ENCODE measurements around the gene TTC34. TPM values are rescaled to one million over a fixed set of nuclear protein-coding genes. Genes with fewer than 3 reads are reported as not detected.
"Not testable (repeated sequence)": the region's sequence is repeated elsewhere in the genome, so short reads cannot be mapped to it uniquely, and the experiment has no call there.

TTC34 gene
- polyA plus RNA-seq, 3 donors, result 0.90 to 2.1 (median 0.98) TPM

- DNase-seq (ENCODE audit: extremely low read depth in 1 of 11, low read depth in 9 of 11, low spot score in 4 of 11), result no peak
Observed at GRCh38 chr1:2786329-2787162, 14.9 kb downstream of the TTC34 start.

DNA sequence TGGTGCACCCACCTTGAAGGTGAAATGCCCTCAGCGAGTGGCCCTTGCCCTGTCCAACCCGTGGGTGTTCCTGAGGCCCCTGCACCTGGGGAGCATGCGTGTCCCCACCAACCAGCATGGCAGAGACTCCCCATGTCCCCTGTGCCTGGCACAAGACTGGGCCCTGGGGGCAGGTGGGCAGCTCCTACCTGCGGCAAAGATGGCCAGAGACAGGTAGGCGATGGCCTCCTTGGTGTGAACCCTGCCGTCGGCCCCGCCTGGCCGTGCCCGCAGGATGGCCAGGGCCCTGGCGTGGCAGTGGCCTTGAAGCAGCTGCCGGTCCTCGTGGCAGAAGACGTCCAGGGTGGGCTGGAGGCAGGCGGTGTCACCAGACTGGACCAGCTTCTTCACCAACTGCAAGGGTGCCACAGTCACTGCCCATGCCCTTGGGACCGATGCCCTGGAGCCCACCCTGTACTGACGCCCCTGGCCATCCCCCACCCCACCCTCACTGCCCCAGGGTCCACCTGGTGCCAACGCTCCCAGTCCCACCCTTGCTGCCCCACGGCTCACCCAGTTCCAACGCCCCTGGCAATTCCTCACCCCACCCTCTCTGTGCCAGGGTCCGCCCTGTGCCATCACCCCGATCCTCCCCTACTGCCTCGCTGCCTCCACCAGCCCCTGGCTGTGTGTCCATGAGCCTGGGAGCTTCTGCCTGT lies 15.7 kb downstream of the TTC34 start:
- DNase-seq (ENCODE audit: extremely low read depth in 1 of 11, low read depth in 9 of 11, low spot score in 4 of 11), result no peak

DNA sequence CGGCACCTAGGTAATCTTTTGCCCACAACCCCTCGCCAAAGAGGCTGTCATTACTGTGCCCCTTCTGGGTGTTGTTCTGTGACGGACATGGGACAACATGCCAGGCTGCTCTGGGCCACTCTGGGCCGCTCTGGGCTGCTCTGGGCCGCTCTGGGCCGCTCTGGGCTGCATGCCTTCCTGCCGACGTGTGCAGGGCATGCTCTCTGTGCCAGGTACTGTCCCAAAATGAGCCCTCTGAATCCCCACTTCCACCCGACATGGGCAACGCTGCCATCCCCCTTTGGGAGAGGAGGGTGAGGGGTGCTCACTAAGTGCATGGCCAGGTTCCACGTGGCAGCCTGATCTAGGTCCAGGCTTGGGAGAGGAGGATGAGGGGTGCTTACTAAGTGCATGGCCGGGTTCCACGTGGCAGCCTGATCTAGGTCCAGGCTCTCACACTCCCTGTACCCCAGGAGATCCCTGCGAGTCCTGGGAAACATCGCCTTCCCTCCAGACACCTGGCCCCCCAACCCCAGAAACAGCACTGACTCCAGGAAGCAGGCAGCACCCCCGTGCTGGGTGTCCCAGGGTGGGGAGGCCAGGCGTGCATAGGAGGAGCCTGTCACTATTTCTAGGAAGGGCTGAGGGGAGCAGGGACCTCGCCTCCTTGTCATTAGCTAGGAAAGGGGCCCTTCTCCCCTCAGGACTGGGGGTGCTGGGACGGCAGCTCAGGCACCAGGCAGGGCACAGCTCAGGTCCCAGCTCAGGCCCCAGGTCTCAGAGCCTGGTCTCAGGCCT lies 16.5 kb downstream of the TTC34 start:
- no peak for DNase-seq (ENCODE audit: extremely low read depth in 1 of 11, low read depth in 9 of 11, low spot score in 4 of 11)

- no peak for DNase-seq (ENCODE audit: extremely low read depth in 1 of 11, low read depth in 9 of 11, low spot score in 4 of 11)
Observed at GRCh38 chr1:2783435-2784397, 17.8 kb downstream of the TTC34 start.

DNA sequence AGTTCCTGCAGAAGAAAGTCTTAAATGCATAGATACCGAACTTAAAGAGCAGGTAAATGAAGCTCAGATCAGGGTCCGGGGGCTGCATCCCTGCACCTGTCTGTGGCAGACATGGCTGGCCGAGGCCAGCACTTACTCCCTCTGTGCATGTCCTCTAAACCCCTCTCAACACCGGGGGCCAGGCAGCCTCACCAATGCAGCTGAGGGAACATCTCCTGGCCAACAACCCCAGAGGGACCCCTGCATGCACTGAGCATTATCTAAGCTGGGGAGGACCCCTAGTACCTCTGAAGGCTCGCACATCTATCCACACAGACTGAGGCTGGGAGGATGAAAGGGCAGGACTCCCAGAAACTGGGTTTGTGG lies 18.4 kb downstream of the TTC34 start:
- DNase-seq (ENCODE audit: extremely low read depth in 1 of 11, low read depth in 9 of 11, low spot score in 4 of 11), result no peak

DNA sequence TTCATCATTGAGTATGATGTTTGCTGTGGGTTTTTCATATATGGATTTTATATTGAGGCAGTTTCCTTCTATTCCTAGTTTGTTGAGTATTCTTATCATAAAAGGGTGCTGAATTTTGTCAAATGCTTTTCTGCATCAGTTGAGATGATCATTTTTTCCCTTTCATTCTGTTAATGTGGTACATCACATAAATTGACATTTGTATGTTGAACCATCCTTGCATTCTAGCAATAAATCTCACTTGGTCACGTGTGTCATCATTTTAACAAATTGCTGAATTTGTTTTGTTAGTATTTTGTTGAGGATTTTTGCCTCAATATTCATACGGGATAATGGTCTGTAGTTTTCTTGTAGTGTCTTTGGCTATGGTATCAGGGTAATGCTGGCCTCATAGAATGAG lies 19.9 kb downstream of the TTC34 start:
- no peak for DNase-seq (ENCODE audit: extremely low read depth in 1 of 11, low read depth in 9 of 11, low spot score in 4 of 11)

- DNase-seq (ENCODE audit: extremely low read depth in 1 of 11, low read depth in 9 of 11, low spot score in 4 of 11), result no peak
Observed at GRCh38 chr1:2778220-2778592, 23.3 kb downstream of the TTC34 start.

DNA sequence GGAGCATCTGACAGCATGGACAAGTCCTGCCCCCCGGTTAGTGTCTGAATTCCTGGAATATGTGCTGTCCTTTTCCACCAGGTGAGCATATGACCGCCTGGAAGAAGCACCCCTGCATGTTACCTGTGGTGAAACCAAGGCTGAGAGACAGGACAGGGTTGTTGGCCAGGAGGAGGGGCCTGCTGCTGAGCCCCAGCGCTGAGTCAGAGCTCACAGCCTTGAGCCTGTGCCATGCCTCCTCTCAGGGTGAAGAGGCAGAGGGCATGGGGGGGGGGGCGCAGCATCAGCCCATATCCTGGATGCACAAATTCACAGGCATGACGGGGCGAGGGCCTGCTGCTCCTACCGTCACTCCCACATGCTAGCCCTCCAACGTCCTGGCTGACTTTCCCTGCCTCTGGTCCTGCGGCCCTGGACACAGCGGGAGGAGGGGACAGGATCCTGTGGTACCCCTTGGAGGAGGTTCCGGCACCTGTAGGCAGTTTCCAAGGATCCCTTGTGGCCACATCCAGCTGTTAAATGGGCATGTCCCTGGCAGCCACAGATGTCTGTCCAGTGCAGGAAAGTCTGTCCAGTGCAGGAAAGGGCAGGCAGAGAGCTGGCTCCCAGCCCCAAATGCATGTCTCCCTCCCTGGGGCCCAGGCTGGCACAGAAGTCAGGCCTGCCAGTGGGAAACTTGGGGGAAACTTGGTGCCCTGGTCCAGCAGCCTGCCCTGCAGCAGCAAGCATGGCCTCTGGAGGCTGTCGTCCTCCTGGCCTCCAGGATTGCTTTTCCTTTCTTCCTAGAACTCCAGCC lies 23.9 kb downstream of the TTC34 start:
- no peak for DNase-seq (ENCODE audit: extremely low read depth in 1 of 11, low read depth in 9 of 11, low spot score in 4 of 11)

GRCh38 chr1:2775333-2775732 lies 26.2 kb downstream of the TTC34 start:
- DNase-seq (ENCODE audit: extremely low read depth in 1 of 11, low read depth in 9 of 11, low spot score in 4 of 11), result not testable (repeated sequence)

- not testable (repeated sequence) for DNase-seq (ENCODE audit: extremely low read depth in 1 of 11, low read depth in 9 of 11, low spot score in 4 of 11)
Observed at GRCh38 chr1:2768052-2768451, 33.4 kb downstream of the TTC34 start.

- not testable (repeated sequence) for DNase-seq (ENCODE audit: extremely low read depth in 1 of 11, low read depth in 9 of 11, low spot score in 4 of 11)
Observed at GRCh38 chr1:2759433-2759832, 42.1 kb downstream of the TTC34 start.

DNA sequence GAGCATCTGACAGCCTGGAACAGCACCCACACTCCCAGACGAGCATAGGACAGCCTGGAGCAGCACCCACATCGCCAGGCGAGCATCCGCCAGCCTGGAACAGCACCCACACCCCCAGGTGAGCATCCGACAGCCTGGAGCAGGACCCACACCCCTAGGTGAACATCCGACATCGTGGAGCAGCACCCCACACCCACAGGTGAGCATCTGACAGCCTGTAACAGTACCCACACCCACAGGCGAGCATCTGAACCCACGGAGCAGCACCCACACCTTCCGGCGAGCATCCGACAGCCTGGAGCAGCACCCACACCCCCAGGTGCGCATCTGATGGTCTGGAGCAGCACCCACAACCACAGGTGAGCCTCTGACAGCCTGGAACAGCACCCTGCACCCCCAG lies 44.0 kb downstream of the TTC34 start:
- not testable (repeated sequence) for DNase-seq (ENCODE audit: extremely low read depth in 1 of 11, low read depth in 9 of 11, low spot score in 4 of 11)

DNA sequence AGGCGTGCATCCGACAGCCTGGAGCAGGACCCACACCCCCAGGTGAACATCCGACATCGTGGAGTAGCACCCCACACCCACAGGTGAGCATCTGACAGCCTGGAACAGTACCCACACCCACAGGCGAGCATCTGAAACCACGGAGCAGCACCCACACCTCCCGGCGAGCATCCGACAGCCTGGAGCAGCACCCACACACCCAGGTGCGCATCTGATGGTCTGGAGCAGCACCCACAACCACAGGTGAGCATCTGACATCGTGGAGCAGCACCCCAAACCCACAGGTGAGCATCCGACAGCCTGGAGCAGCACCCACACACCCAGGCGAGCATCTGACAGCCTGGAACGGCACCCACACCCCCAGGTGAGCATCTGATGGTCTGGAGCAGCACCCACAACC lies 46.1 kb downstream of the TTC34 start:
- not testable (repeated sequence) for DNase-seq (ENCODE audit: extremely low read depth in 1 of 11, low read depth in 9 of 11, low spot score in 4 of 11)

DNA sequence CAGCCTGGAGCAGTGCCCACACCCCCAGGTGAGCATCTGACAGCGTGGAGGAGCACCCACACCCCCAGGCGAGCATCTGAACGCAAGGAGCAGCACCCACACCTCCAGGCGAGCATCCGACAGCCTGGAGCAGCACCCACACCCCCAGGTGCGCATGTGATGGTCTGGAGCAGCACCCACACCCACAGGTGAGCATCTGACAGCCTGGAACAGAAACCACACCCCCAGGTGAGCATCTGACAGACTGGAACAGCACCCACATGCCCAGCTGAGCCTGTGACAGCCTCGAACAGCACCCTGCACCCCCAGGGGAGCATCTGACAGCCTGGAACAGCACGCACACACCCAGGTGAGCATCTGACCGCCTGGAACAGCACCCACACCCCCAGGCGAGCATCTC lies 46.9 kb downstream of the TTC34 start:
- not testable (repeated sequence) for DNase-seq (ENCODE audit: extremely low read depth in 1 of 11, low read depth in 9 of 11, low spot score in 4 of 11)

GRCh38 chr1:2752503-2752902 lies 49.0 kb downstream of the TTC34 start:
- not testable (repeated sequence) for DNase-seq (ENCODE audit: extremely low read depth in 1 of 11, low read depth in 9 of 11, low spot score in 4 of 11)

DNA sequence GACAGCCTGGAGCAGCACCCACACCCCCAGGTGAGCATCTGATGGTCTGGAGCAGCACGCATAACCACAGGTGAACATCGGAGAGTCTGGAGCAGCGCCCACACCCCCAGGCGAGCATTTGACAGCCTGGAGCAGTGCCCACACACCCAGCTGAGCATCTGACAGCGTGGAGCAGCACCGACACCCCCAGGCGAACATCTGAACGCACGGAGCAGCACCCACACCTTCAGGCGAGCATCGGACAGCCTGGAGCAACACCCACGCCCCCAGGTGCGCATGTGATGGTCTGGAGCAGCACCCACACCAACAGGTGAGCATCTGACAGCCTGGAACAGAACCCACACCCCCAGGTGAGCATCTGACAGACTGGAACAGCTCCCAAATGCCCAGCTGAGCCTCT lies 49.6 kb downstream of the TTC34 start:
- not testable (repeated sequence) for DNase-seq (ENCODE audit: extremely low read depth in 1 of 11, low read depth in 9 of 11, low spot score in 4 of 11)

DNA sequence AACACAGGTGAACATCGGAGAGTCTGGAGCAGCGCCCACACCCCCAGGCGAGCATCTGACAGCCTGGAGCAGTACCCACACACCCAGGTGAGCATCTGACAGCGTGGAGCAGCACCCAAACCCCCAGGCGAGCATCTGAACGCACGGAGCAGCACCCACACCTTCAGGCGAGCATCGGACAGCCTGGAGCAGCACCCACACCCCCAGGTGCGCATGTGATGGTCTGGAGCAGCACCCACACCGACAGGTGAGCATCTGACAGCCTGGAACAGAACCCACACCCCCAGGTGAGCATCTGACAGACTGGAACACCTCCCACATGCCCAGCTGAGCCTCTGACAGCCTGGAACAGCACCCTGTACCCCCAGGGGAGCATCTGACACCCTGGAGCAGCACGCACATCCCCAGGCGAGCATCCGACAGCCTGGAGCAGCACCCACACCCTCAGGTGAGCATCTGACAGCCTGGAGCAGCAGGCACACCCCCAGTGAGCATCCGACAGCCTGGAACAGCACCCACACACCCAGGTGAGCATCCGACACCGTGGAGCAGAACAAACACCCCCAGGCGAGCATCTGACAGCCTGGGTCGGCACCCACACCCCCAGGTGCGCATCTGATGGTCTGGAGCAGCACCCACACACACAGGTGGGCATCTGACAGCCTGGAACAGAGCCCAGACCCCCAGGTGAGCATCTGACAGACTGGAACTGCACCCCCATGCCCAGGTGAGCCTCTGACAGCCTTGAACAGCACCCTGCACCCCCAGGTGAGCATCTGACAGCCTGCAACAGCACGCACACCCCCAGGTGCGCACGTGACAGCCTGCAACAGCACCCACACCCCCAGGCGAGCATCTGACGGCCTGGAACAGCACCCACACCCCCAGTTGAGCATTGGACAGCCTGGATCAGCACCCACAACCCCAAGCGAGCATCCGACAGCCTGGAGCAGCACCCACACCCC lies 50.4 kb downstream of the TTC34 start:
- not testable (repeated sequence) for DNase-seq (ENCODE audit: extremely low read depth in 1 of 11, low read depth in 9 of 11, low spot score in 4 of 11)
